Amniotic stem cell (primary cell): Measurements from ENCODE around the gene WNT4.

Experiments used
- DNase-seq: peaks from one replicate; lab custom pipeline; 2025; lab: John Stamatoyannopoulos, UW

WNT4 gene

GRCh38 chr1:22074803-22075202 is 68.1 kb downstream of the WNT4 start:
- no peak for DNase-seq

GRCh38 chr1:22071511-22071910 is 71.4 kb downstream of the WNT4 start:
- DNase-seq: no peak
